ENCODE data around the gene TET3.

DNA sequence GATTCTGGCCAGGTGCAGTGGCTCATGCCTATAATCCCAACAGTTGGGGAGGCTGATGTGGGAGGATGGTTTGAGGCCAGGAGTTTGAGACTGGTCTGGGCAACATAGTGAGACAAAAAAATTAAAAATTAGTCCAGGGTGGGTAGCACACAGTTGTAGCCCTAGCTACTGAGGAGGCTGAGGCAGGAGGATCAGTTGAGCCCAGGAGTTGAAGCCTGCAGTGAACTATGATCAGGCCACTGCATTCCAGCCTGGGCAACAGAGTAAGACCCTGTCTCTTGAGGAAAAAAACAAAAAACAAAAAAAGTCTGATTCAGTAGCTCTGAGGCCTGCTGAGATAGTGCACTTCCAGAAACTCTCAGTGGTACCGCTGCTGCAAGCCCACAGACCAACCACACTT lies 7.9 kb upstream of the TET3 start:
- TF ChIP-seq EZH2 (IDR thresholded peaks at IDR 0.05): no peak
- no peak for TF ChIP-seq POLR2AphosphoS5 (IDR thresholded peaks at IDR 0.05; ENCODE audit: borderline replicate concordance, low read depth, low read length)
- no peak for TF ChIP-seq FOXP2 (optimal IDR thresholded peaks at IDR 0.05; ENCODE audit: control extremely low read depth, extremely low read length, insufficient read depth)
